Heart left ventricle (tissue), 16 donors: Measurements from ENCODE around the gene CLEC4M. TPM values are rescaled to one million over a fixed set of nuclear protein-coding genes. Genes with fewer than 3 reads are reported as not detected.

Experiments
- ATAC-seq, 4 donors: fragments of 200-7000 bp; cut with Tn5 transposase; one replicate each; pipeline ENCODE4 v1.9.1; 2020 to 2022; ENCODE audit warnings: moderate library complexity in 4 of 4, mild to moderate bottlenecking in 3 of 4, moderate number of reproducible peaks in 1 of 4
- DNase-seq, 5 donors: peaks; one replicate each; pipeline ENCODE4 v3.0.0-alpha.2; 2020
- H3K27ac ChIP-seq, 12 donors: fragments of 200-600 bp; sonication (generic) in 4 of 12; one replicate each; pipeline versions ENCODE4 v1.5.0 to v1.8.0; 2016 to 2022; ENCODE audit warnings: mild to moderate bottlenecking in 2 of 12
- H3K27me3 ChIP-seq, 9 donors: fragments of 200-600 bp; sonication (generic) in 2 of 9; one replicate each; pipeline versions ENCODE4 v1.5.1 to v1.8.0; 2016 to 2022; ENCODE audit warnings: mild to moderate bottlenecking in 3 of 9
- H3K36me3 ChIP-seq, 9 donors: fragments of 200-600 bp; sonication (generic) in 2 of 9; one replicate each; pipeline versions ENCODE4 v1.5.0 to v1.8.0; 2018 to 2022; ENCODE audit warnings: mild to moderate bottlenecking in 2 of 9
- H3K4me1 ChIP-seq, 12 donors: fragments of 200-600 bp; sonication (generic) in 4 of 12; one replicate each; pipeline versions ENCODE4 v1.5.0 to v1.8.0; 2016 to 2022; ENCODE audit warnings: mild to moderate bottlenecking in 3 of 12
- H3K4me3 ChIP-seq, 12 donors: fragments of 200-600 bp; sonication (generic) in 4 of 12; one replicate each; pipeline versions ENCODE4 v1.5.0 to v1.8.0; 2017 to 2022; ENCODE audit warnings: mild to moderate bottlenecking in 9 of 12, moderate library complexity in 4 of 12
- H3K9me3 ChIP-seq, 12 donors: fragments of 200-600 bp; sonication (generic) in 4 of 12; one replicate each; pipeline versions ENCODE4 v1.5.0 to v1.8.0; 2016 to 2022; ENCODE audit warnings: mild to moderate bottlenecking in 1 of 12
- CTCF ChIP-seq, 12 donors: fragments of 200-600 bp; sonication (generic) in 4 of 12; IDR thresholded peaks; one replicate each; pipeline versions ENCODE4 v1.5.0 to v1.8.0; 2018 to 2022; ENCODE audit warnings: antibody characterized with exemption in 12 of 12, mild to moderate bottlenecking in 5 of 12
- POLR2A ChIP-seq, 2 donors: fragments of 450-650 bp; IDR thresholded peaks; one replicate each; pipeline ENCODE4 v1.6.1; 2017; ENCODE audit warnings: antibody characterized with exemption in 2 of 2, mild to moderate bottlenecking in 2 of 2, moderate library complexity in 2 of 2
- WGBS, 4 donors: extraction: QIAGEN DNeasy Blood & Tissue Kit in 2 of 4; methylation state at CpG; one replicate each; pipeline versions ENCODE4 v1.1.5 to v1.1.7; 2013 to 2018; 5-methylcytosine and 5-hydroxymethylcytosine counted together
- intact Hi-C, 10 donors: fragments of 100-400 bp; cut with DNase I; formaldehyde crosslinking; loops; one replicate each; pipeline versions ENCODE4 v1.11.1 to v1.14.2; 2022
- polyA plus RNA-seq, 2 donors: library from polyadenylated mRNA; stranded (reverse); fragments of 200-250 nt; gene quantifications; one replicate each; pipeline ENCODE4 v1.2.3, GENCODE V29; 2013
- total RNA-seq, 9 donors: library from RNA; depleted of rRNA in 2 of 9; stranded (reverse); fragments of >200 nt in 2 of 9; fragmentation: NEBNext Ultra II Directional in 3 of 9; extraction: Animal tissue kit (Norgen Biotek cat#: 25700) in 3 of 9; gene quantifications; one replicate each; pipeline versions ENCODE4 v1.1.0 to v1.2.4, GENCODE V29; 2016 to 2023
- donor health status: ischemic (EF 13 %, LVEDD 7.1; RV severe dilation, severe dysfunction).
- donor health status: healthy with polysubstance abuse.
- donor health status: DM: no; HTN: yes; CAD: no.
- donor health status: DM: no; HTN: no; CAD: no.
- donor health status: ischemic (EF 25% LVEDD 6.9; RV normal size, moderate dysfunction).
- donor health status: ischemic (EF 25% LVEDD 5.7; RV mildly dilated, moderate dysfunction).
- donor health status: healthy.
- donor health status: DM: yes; HTN: yes; CAD: no.
- donor health status: ischemic (EF 35%, LVEDD 5.7; RV mildly dilated, moderate dysfunction).
- donor health status: nonischemic (EF 11% LVEDD 7.7; RV severe dilation, severe dysfunction).
- donor health status: DM: yes; HTN: yes; CAD: no.
- donor health status: PGD.
- donor health status: ischemic (EF 29% LVEDD 5.4; RV normal size, mild dysfunction).
- donor health status: nonischemic (EF 23%, LVEDD 6.1; RV moderate dilation, normal function).

Gene CLEC4M
- total and polyA plus RNA-seq, 11 donors, result not detected

- no peak overlapping the region for H3K27ac ChIP-seq
- ATAC-seq, result no peak
- WGBS, 4 donors, result 61 to 74% (median 69%) methylated on average over 2 of the region's 2 CpGs
- TF ChIP-seq POLR2A (IDR thresholded peaks at IDR 0.05), result no peak
- TF ChIP-seq CTCF (IDR thresholded peaks at IDR 0.05), result no peak
- DNase-seq, result no peak
- intact Hi-C loops, result no loop called here
- no peak overlapping the region for H3K4me3 ChIP-seq
- no peaks in the 10 kb centered on the region for H3K36me3 ChIP-seq
- no peaks in the 10 kb centered on the region for H3K4me1 ChIP-seq
- H3K9me3 ChIP-seq, result peaks cover 0 to 4% (median 0%) of the 10 kb centered on the region in 12 donors
- peaks cover 0 to 30% (median 0%) of the 10 kb centered on the region in 9 donors for H3K27me3 ChIP-seq
Measured at GRCh38 chr19:7748171-7748570, 14.9 kb upstream of the CLEC4M start.

- DNase-seq (no peak), ATAC-seq (no peak)
- intact Hi-C loops, result no loop called here
- no peaks in the 10 kb centered on the region for H3K4me1 ChIP-seq
- no peak overlapping the region for H3K27ac ChIP-seq
- TF ChIP-seq CTCF (IDR thresholded peaks at IDR 0.05) (no peak), POLR2A (IDR thresholded peaks at IDR 0.05) (no peak)
- H3K27me3 ChIP-seq, result peaks cover 0 to 30% (median 0%) of the 10 kb centered on the region in 9 donors
- H3K4me3 ChIP-seq, result no peak overlapping the region
- peaks cover 0 to 4% (median 0%) of the 10 kb centered on the region in 12 donors for H3K9me3 ChIP-seq
- 23 to 37% (median 30%) methylated on average over 4 of the region's 4 CpGs for WGBS, 4 donors
- H3K36me3 ChIP-seq, result no peaks in the 10 kb centered on the region
Measured at GRCh38 chr19:7748756-7749155, 14.3 kb upstream of the CLEC4M start.

GRCh38 chr19:7751157-7751783 is 11.8 kb upstream of the CLEC4M start:
- Histone ChIP-seq H3K4me3 (no peak overlapping the region), H3K27ac (no peak overlapping the region), H3K9me3 (peaks cover 0 to 19% (median 5%) of the 10 kb centered on the region in 12 donors), H3K4me1 (no peaks in the 10 kb centered on the region), H3K36me3 (no peaks in the 10 kb centered on the region), H3K27me3 (peaks cover 0 to 30% (median 0%) of the 10 kb centered on the region in 9 donors)
- DNase-seq (no peak), ATAC-seq (no peak)
- TF ChIP-seq POLR2A (IDR thresholded peaks at IDR 0.05) (no peak), CTCF (IDR thresholded peaks at IDR 0.05) (no peak)
- intact Hi-C loops, result no loop called here
- WGBS, 4 donors, result 70 to 73% (median 71%) methylated on average over 11 to 12 of the region's 12 CpGs

- no peak for ATAC-seq
- Histone ChIP-seq H3K36me3 (no peaks in the 10 kb centered on the region), H3K27ac (no peak overlapping the region), H3K4me3 (no peak overlapping the region), H3K9me3 (peaks cover 0 to 53% (median 41%) of the 10 kb centered on the region in 12 donors), H3K27me3 (no peaks in the 10 kb centered on the region), H3K4me1 (no peaks in the 10 kb centered on the region)
- DNase-seq, result no peak
- no peak for TF ChIP-seq POLR2A (IDR thresholded peaks at IDR 0.05)
- intact Hi-C loops, result no loop called here
- 33 to 48% (median 42%) methylated on average over 4 of the region's 4 CpGs for WGBS, 4 donors
Measured at GRCh38 chr19:7756258-7756657, 6.8 kb upstream of the CLEC4M start.

- Histone ChIP-seq H3K4me1 (no peaks in the 10 kb centered on the region), H3K9me3 (peaks cover 0 to 53% (median 41%) of the 10 kb centered on the region in 12 donors), H3K27ac (no peak overlapping the region), H3K27me3 (peaks cover 0 to 8% (median 0%) of the 10 kb centered on the region in 9 donors), H3K36me3 (no peaks in the 10 kb centered on the region), H3K4me3 (no peak overlapping the region)
- DNase-seq, result no peak
- ATAC-seq, result no peak
- intact Hi-C loops, result no loop called here
- 76 to 84% (median 83%) methylated on average over 3 of the region's 3 CpGs for WGBS, 4 donors
- TF ChIP-seq POLR2A (IDR thresholded peaks at IDR 0.05) (no peak), CTCF (IDR thresholded peaks at IDR 0.05) (no peak)
Measured at GRCh38 chr19:7757358-7757757, 5.7 kb upstream of the CLEC4M start.
